Measurements from ENCODE around the gene DUSP11. TPM values are rescaled to one million over a fixed set of nuclear protein-coding genes. Genes with fewer than 3 reads are reported as not detected.
"Not testable (repeated sequence)": the region's sequence is repeated elsewhere in the genome, so short reads cannot be mapped to it uniquely, and the experiment has no call there.

Gene DUSP11
- total and polyA plus RNA-seq, 12 donors, result 7.9 to 12.9 (median 10.8) TPM

DNA sequence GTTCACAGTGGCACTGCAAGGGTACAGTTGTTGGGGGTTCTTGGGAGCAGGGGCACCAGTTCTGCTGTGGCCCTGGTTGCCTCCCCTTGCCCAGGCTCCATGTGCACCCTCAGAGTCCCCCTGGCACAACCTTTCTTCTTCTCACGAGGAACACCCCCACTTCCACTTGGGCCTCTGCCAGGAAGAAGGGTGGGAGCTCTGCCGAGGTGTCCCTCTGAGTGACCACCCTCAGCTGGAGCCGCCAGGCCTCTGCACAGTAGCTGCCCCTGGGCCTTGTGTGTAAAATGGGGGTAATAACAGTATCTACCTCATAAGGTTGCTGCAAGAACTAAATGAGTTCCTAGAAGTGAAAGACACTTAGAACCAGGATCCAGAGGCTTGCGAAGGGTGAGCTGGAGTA, 51.2 kb downstream of the DUSP11 start:
- H3K4me3 ChIP-seq, result no peak overlapping the region
- TF ChIP-seq, protein P1, sequence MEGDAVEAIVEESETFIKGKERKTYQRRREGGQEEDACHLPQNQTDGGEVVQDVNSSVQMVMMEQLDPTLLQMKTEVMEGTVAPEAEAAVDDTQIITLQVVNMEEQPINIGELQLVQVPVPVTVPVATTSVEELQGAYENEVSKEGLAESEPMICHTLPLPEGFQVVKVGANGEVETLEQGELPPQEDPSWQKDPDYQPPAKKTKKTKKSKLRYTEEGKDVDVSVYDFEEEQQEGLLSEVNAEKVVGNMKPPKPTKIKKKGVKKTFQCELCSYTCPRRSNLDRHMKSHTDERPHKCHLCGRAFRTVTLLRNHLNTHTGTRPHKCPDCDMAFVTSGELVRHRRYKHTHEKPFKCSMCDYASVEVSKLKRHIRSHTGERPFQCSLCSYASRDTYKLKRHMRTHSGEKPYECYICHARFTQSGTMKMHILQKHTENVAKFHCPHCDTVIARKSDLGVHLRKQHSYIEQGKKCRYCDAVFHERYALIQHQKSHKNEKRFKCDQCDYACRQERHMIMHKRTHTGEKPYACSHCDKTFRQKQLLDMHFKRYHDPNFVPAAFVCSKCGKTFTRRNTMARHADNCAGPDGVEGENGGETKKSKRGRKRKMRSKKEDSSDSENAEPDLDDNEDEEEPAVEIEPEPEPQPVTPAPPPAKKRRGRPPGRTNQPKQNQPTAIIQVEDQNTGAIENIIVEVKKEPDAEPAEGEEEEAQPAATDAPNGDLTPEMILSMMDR (IDR thresholded peaks at IDR 0.05), result no peak
- H3K27me3 ChIP-seq, result no peaks in the 10 kb centered on the region
- H3K36me3 ChIP-seq, result peaks cover 0 to 64% (median 28%) of the 10 kb centered on the region in 9 donors
- no peak overlapping the region for H3K27ac ChIP-seq
- intact Hi-C loops (cut with DNase I), result no loop called here
- no peaks in the 10 kb centered on the region for H3K9me3 ChIP-seq
- WGBS, 2 donors, result 72 to 80% methylated on average over 4 of the region's 4 CpGs
- ATAC-seq, result peak in 2 of 8 donors; percentile 13 to 39
- no peak for DNase-seq
- H3K4me1 ChIP-seq, result peaks cover 0 to 12% (median 0%) of the 10 kb centered on the region in 9 donors

- no peak for DNase-seq
- TF ChIP-seq, protein P1 (IDR thresholded peaks at IDR 0.05), result no peak
These were observed 51.9 kb downstream of the DUSP11 start for GRCh38 chr2:73728043-73728442.

DNA sequence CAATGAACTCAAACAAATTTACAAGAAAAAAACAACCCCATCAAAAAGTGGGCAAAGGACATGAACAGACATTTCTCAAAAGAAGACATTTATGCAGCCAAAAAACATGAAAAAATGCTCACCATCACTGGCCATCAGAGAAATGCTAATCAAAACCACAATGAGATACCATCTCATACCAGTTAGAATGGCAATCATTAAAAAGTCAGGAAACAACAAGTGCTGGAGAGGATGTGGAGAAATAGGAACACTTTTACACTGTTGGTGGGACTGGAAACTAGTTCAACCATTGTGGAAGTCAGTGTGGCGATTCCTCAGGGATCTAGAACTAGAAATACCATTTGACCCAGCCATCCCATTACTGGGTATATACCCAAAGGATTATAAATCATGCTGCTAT, 53.2 kb downstream of the DUSP11 start:
- ATAC-seq; H3K27me3 ChIP-seq; DNase-seq; H3K27ac ChIP-seq; H3K9me3 ChIP-seq; H3K4me3 ChIP-seq; intact Hi-C loops (cut with DNase I): not testable (repeated sequence)
- H3K4me1 ChIP-seq, result peaks cover 0 to 12% (median 0%) of the 10 kb centered on the region in 9 donors
- WGBS, 2 donors, result no CpG with 5 or more reads among the region's 1 CpG
- H3K36me3 ChIP-seq, result peaks cover 0 to 44% (median 19%) of the 10 kb centered on the region in 9 donors

More at GRCh38 chr2:73728043-73728442, 51.9 kb downstream of the DUSP11 start:
- no peak overlapping the region for H3K4me3 ChIP-seq
- no peak overlapping the region for H3K27ac ChIP-seq
- intact Hi-C loops (cut with DNase I), result no loop called here
- H3K9me3 ChIP-seq, result no peaks in the 10 kb centered on the region
- 61 to 64% methylated on average over 3 of the region's 3 CpGs for WGBS, 2 donors
- no peaks in the 10 kb centered on the region for H3K27me3 ChIP-seq
- peaks cover 0 to 58% (median 24%) of the 10 kb centered on the region in 9 donors for H3K36me3 ChIP-seq
- peak in 1 of 8 donors; percentile 34 for ATAC-seq
- H3K4me1 ChIP-seq, result peaks cover 0 to 12% (median 0%) of the 10 kb centered on the region in 9 donors

- no peak for DNase-seq
- intact Hi-C loops (cut with DNase I), result no loop called here
- TF ChIP-seq, protein P1 (IDR thresholded peaks at IDR 0.05), result no peak
- Histone ChIP-seq H3K27ac (no peak overlapping the region), H3K9me3 (peaks cover 0 to 10% (median 0%) of the 10 kb centered on the region in 11 donors), H3K4me1 (peaks cover 0 to 21% (median 0%) of the 10 kb centered on the region in 9 donors), H3K27me3 (no peaks in the 10 kb centered on the region), H3K36me3 (no peaks in the 10 kb centered on the region), H3K4me3 (no peak overlapping the region)
- ATAC-seq, result no peak
- WGBS, 2 donors, result 82 to 86% methylated on average over 11 of the region's 11 CpGs
These were observed 60.9 kb downstream of the DUSP11 start for GRCh38 chr2:73718851-73719621.

GRCh38 chr2:73718421-73718820, 61.5 kb downstream of the DUSP11 start:
- DNase-seq (no peak), ATAC-seq (no peak)
- H3K4me1 ChIP-seq, result peaks cover 0 to 21% (median 0%) of the 10 kb centered on the region in 9 donors
- no peaks in the 10 kb centered on the region for H3K27me3 ChIP-seq
- TF ChIP-seq, protein P1 (IDR thresholded peaks at IDR 0.05), result no peak
- 76 to 80% methylated on average over 6 of the region's 6 CpGs for WGBS, 2 donors
- intact Hi-C loops (cut with DNase I), result no loop called here
- H3K9me3 ChIP-seq, result peaks cover 0 to 16% (median 0%) of the 10 kb centered on the region in 11 donors
- no peaks in the 10 kb centered on the region for H3K36me3 ChIP-seq
- no peak overlapping the region for H3K4me3 ChIP-seq
- no peak overlapping the region for H3K27ac ChIP-seq

GRCh38 chr2:73717695-73718094, 62.2 kb downstream of the DUSP11 start:
- ATAC-seq; DNase-seq; H3K36me3 ChIP-seq; intact Hi-C loops (cut with DNase I); H3K4me3 ChIP-seq; H3K27me3 ChIP-seq: not testable (repeated sequence)
- 67 to 74% methylated on average over 4 of the region's 4 CpGs for WGBS, 2 donors
- H3K9me3 ChIP-seq, result peaks cover 0 to 17% (median 0%) of the 10 kb centered on the region in 11 donors
- peaks cover 0 to 21% (median 0%) of the 10 kb centered on the region in 9 donors for H3K4me1 ChIP-seq
- peak overlapping the region in 1 of 10 donors; percentile 71 for H3K27ac ChIP-seq
